Stromal cell of bone marrow (primary cell): ENCODE data around the gene CASP10.
"Not testable (repeated sequence)": the region's sequence is repeated elsewhere in the genome, so short reads cannot be mapped to it uniquely, and the experiment has no call there.

Experiments
- DNase-seq: peaks from one replicate; pipeline ENCODE4 v3.0.0-alpha.2; 2012; ENCODE audit warnings: low read depth

The CASP10 gene

GRCh38 chr2:201182650-201183364 lies at the start of gene CASP10:
TSS of gene CASP10 (plus strand) at chr2:201183141. CDS start at chr2:201185778, 2,637 bp downstream.
- no peak for DNase-seq

GRCh38 chr2:201135386-201135785 lies 47.6 kb upstream of the CASP10 start:
- no peak for DNase-seq

- no peak for DNase-seq
These were observed 46.0 kb upstream of the CASP10 start for GRCh38 chr2:201136889-201137321.

- no peak for DNase-seq
These were observed 45.2 kb upstream of the CASP10 start for GRCh38 chr2:201137505-201138400.

DNA sequence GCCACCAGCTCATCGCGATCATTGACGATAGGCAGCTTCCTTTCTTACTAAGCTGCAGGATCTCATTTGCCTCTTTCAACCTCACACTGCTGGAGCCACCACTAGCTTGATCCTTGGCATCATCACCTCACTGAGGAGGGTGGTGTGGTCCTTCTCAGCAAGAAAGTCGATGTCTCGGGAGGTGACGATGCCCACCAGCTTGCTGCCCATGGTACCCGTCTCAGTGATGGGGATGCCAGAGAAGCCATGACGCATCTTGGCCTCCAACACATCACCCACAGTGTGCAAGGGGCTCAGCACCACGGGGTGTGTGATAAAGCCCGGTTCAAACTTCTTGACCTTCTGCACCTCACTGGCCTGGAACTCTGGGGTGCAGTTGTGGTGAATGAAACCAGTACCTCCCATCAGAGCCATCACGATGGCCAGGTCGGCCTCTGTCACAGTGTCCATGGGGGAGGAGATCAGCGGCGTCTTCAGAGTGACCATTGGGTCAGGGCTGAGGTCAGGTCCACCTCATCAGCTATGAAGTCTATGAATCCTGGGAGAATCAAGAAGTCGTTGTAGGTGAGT lies 44.5 kb upstream of the CASP10 start:
- no peak for DNase-seq

DNA sequence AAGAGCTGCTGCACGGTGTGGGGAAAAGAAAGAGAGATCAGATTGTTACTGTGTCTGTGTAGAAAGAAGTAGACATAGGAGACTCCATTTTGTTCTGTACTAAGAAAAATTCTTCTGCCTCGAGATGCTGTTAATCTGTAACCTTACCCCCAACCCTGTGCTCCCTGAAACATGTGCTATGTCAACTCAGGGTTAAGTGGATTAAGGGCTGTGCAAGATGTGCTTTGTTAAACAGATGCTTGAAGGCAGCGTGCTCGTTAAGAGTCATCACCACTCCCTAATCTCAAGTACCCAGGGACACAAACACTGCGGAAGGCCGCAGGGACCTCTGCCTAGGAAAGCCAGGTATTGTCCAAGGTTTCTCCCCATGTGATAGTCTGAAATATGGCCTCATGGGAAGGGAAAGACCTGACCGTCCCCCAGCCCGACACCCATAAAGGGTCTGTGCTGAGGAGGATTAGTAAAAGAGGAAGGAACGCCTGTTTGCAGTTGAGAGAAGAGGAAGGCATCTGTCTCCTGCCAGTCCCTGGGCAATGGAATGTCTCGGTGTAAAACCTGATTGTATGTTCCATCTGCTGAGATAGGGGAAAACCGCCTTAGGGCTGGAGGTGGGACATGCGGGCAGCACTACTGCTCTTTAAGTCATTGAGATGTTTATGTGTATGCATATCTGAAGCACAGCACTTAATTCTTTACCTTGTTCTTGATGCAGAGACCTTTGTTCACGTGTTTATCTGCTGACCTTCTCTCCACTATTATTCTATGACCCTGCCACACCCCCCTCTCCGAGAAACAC lies 43.8 kb upstream of the CASP10 start:
- DNase-seq, result not testable (repeated sequence)

DNA sequence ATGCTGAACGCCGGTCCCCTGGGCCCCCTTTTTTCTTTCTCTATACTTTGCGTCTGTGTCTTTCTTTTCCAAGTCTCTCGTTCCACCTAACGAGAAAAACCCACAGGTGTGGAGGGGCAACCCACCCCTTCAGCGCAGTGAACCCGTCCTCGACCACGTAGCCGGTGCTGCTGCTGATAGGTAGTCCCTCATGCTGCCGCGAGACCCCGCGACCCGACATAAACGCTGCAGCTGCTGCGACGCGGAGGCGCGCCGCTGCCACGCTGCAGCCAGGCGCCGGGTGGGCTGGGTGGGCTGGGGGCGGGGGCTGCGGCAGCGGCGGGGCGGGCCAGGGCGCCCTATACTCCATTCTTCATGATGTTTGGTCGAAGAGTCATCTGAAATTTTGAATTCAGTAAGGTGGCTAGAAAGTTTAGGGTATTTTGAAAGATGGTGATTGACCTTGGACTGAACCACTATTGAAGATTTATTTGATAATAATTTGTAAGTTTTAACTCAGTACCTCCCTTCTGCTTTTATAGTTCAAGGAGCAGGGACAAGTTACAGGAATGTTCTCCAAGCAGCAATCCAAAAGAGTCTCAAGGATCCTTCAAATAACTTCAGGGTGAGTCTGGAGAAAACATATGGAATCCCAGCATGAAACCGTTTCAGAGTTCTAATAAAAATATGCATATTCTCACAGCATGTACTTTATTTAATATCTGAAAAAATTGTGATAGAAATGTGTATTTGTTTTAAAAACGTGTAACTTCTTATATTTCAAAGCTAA lies 42.9 kb upstream of the CASP10 start:
- DNase-seq, result no peak

DNA sequence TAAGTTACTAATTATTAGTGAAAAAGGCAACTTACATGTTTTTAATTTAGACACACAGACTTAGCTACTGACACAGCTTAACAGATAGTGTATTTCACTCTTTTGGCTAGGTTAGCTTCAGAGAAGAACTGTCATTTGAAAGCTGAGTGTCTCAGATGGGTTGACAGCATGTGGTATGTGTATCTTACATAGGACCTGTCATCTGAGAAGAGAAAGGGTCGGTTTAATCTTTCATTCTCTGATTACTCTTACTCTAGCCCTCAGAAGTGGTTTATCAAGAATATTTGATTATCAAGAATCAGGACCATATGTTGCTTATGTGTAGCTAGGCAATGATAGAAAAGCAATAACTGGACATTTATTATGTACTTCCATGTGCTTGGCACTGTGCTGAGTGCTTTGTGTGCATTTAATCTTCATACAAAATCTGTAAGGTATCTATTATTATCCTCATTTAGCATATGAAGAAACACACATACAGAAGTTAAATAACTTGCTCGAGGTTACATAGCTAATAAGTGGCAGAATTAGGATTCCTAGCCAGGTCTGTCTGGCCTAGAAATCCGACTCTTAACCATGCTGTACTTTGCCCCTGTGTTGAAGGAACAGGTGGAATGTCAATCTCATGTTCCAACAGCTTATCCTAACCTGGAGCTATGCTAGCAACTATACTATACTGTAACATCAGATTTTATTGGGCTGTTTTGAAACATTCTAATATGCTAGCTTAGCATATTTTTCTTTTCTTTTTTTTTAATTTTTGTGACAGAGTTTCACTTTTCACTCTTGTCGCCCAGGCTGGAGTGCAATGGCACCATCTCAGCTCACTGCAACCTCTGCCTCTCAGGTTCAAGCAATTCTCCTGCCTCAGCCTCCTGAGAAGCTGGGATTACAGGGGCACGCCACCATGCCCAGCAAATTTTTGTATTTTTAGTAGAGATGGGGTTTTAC lies 38.6 kb upstream of the CASP10 start:
- DNase-seq, result no peak

GRCh38 chr2:201148434-201148990 lies 34.4 kb upstream of the CASP10 start:
- DNase-seq, result no peak

GRCh38 chr2:201149064-201149820 lies 33.7 kb upstream of the CASP10 start:
- no peak for DNase-seq

GRCh38 chr2:201149821-201150165 lies 33.1 kb upstream of the CASP10 start:
- DNase-seq, result not testable (repeated sequence)

GRCh38 chr2:201150454-201151020 lies 32.4 kb upstream of the CASP10 start:
- DNase-seq, result no peak

DNA sequence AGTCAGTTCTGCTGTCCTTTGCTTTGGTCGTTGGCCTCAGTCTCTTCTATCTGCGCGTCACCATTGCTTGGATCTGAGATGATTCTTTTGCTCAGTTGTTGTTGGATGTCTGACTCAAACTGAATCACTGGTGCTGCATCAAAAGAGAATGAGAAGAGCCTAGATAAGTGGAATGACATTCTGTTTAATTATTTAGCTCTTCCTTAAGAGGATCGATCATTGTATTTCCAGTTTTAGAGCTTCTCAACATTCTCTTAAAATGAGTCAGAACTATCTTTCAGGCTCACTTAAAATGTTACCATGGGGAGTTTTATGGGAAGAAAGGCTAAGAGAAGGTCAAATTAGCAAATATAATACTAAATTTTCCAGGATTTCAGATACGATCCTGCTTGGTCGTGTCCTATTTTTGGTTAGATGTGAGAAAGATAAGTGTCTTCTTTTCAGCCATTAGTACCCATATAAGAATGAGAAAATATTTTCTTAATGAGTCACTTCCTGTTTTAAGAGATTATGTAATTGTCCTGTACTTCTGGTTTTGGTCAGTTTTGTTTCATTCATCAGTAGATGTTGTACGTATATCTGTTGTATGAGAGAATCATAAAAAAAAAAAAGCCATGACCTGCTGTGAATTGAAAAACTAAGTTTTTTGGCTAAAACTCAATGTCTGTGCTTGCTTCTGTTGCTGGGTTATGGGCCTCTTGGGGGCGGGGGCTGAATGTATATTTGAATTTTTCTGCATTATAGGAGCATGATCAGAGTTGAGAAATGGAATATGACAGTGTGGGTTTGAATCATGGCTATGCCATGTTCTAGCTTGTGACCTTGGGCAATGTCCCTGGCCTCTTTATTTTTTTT lies 31.6 kb upstream of the CASP10 start:
- peak; percentile 70 for DNase-seq

DNA sequence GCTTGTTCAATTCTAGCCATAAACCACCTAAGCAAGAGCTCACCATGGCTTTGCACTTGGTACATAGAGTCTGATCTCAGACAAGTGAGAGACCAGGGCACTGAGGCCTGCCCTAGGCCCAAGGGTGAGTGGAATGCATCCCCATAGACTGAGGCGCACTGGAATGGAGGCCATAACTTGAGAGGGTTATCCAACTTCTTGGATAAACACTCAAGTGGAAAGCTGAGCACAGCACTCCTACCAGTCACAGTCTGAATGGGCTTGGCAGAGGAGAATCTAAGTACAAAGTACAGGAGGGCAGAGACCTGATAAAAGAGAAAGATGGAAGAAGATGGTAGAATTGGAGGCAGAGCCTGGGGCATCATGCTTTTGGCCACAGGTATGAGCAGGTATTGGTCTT lies 30.4 kb upstream of the CASP10 start:
- DNase-seq, result no peak

DNA sequence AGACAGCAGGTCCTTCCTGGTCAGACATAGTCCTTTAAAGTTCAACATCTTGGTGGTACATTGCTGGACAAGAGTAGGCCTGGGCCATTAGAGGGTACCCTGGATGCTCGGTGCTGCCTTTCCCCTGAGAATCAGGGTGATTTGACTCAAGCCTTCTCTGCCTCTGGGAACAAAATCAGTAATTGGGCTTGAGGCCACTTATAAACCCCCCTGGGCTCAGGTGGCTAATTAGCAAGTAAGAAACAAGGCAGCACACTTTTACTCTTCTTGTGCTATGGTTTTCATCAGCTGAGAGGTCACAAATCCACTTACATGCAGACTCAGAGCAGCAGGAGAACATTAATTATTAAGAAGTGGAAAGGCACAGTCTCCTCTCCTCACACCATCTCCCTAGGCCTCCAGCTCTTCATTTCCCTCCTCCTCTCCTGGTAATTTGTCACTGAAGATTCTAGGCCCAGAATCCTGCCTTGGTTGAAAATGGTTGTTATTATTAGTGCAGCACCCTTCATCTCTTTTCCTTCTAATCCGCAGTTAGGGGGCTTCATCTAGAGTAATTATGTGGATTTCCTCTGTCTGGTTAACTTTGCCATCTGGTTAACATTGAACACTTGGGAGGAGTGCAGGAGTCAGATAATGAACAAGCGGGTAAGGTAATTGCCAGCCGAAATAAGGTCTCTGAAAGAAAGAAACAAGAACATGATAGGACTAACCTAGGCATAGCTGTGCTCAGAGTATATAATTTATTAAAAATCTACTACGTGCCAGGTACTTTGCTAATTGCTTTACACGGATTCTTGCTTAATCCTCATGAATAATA lies 29.7 kb upstream of the CASP10 start:
- no peak for DNase-seq

DNA sequence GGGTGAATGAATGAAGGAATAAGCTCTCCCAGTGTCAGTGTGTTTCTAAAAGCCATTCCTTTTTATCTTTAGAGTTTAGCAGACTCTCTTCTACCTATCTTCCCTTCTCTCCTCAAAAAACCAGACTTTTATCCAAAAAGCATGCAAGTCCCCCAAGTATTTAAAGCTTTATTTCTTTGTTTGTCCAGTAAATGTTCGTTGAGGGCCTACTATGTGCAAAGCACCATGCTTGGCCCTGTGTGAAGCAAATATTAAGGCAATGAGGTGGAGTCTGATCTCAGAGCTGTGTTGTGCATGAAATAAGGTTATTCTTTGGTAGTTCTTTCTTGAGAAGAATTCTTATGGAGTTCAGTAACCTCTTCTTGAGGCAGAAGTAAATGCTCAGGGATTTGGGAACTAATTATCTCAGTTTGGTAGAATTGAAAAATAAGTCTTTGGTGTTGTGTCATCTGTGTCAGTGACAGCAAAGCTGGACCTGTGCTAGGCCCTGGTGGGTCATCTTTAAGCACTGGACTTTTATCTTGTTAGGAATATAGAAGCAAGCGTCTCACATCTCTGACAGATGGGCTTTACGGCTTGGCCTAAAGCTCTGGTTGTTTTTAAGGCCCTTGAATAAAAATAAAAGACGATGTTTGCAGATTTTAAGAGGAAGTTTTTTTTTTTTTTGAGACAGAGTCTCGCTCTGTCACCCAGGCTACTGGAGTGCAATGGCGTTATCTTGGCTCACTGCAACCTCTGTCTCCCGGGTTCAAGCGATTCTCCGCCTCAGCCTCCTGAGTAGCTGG lies 28.1 kb upstream of the CASP10 start:
- no peak for DNase-seq
